Vagina (tissue), 2 donors: ENCODE results near the gene EPHB4.

ENCODE experiments used
- CTCF ChIP-seq, 3 experiments: fragments of 450-650 bp in 2 of 3; fragments of 200-600 bp in 1 of 3; sonication (generic) in 1 of 3; IDR thresholded peaks; one replicate each; pipeline ENCODE4 v1.5.1; 2017 to 2019; ENCODE audit warnings: antibody characterized with exemption in 3 of 3, mild to moderate bottlenecking in 2 of 3, moderate library complexity in 2 of 3
- POLR2A ChIP-seq, 2 donors: fragments of 450-650 bp; IDR thresholded peaks; one replicate each; pipeline ENCODE4 v1.6.1; 2017; ENCODE audit warnings: antibody characterized with exemption in 2 of 2, mild to moderate bottlenecking in 2 of 2, moderate library complexity in 2 of 2

- TF ChIP-seq CTCF (IDR thresholded peaks at IDR 0.05) (no peak), POLR2A (IDR thresholded peaks at IDR 0.05) (peak in 1 of 2 donors; percentile 21)
Observed at GRCh38 chr7:100867040-100867775, 39.9 kb upstream of the EPHB4 start, which contains the start of gene TRIP6.
